Inferior parietal cortex (tissue), 1 donor: ENCODE data around the gene API5.
"Not testable (repeated sequence)": the region's sequence is repeated elsewhere in the genome, so short reads cannot be mapped to it uniquely, and the experiment has no call there.

Experiments
- DNase-seq: peaks from one replicate; pipeline ENCODE4 v3.0.0-alpha.2; 2016; ENCODE audit errors: extremely low spot score

The API5 gene

DNA sequence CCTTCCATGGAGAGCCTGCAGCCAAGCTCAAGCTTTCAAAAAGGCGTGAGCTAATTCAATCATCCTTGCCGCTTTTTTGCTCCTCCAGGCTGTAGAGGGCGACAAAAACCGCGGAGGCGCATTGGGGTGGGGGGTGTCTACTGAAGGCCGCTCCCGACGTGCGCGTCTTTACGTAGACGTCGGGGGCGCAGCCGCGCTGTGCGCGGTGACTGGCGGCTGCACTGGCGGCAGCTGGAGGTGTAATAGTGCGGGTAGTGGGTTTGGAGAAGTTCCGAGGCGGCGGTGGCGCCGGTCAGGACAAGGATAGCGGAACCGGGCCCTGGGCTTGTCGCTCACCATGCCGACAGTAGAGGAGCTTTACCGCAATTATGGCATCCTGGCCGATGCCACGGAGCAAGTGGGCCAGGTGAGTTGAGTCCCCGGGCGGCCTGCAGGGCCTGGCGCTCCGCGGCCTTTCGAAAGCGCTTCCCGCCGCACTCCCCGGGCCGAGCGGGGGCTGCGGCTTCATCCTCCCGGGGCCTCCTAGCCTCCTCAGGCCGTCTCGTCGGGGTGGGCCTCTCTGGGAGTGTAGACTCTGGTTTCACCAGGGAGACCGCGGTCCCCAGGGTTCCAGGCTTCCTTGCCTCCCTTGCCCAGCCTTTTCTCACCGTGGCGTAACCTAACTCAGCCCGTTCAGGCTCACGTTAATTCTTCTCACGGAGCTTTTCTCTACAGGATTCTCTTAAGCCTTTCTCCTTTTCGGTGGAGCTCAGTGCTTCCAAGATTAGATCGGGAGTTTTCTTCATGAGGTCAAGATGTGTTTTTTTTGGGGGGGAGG is at the start of gene API5:
Gene API5, plus strand, starts transcription at position 206 of the 817 bp plus-strand sequence. Its CDS starts 132 bp downstream, at position 338.
- DNase-seq = peak; percentile 94

GRCh38 chr11:43267856-43268580 is 43.8 kb upstream of the API5 start:
- DNase-seq = peak; percentile 31

DNA sequence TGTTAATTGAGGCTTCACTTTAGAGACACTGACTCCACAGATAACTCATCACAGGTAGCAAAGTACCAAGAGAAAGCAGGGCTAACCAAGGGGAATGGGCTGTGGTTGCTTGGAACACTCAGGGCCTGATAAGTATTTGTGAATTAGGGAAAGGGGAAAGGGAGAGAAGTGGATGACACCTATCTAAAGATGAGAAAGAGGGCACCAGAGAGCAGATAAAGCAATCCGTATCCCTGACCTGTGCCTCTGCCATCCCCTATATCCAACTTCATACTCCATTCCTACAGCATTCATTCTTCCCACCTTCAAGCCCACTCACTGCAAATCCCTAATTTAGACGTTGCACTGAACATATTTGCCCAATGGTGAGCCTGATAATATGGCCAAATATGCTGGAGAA is 43.0 kb upstream of the API5 start:
- DNase-seq = no peak

DNA sequence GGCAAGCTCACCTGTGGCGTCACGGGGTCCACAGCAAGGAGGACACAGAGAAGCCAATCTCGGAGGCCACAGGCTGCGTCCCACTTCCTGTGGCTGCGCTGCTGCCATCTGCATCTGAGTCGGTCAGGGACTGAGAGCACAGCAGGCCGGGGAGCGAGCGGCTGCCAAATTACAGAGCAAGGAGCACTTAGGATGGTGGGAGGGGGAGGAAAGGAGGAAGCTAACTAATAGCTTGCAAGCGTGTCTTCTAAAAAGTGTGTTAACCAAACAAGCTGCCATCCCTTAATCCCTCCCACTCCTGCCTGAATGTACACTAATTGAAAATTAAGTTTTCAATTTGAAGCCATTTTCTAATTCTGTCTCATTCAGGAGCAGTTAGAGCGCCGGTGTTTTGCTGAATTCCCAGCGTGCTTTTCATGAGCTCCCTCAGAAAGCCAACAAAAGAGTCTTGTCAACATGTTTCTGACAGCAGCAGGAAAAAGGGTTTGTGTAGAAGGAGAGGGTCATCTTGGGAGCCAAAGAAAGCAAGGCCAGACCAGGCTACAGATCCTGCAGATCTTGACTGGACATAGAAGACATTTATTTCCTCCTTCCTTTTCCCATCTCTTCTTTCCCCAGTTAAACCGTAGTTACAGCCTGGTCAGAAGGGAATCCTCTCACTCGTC is 42.4 kb upstream of the API5 start:
- no peak for DNase-seq

DNA sequence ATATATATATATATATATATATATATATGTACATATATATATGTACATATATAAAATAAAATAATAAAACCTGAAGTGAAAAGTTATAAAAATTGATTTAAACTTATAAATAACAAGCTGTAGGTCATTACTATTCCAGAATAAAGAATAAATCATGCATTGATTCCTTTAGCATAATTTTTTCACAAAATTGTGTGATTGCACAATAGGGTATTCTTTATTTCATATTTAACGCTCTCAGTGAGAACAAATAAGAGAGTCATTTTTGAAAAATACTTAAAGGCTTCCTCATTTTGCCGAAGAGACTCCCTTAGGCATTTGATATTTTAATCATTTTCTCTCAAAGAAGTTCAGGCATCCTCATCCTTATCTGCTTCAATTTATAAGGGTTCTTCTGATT is 41.3 kb upstream of the API5 start:
- DNase-seq = no peak

DNA sequence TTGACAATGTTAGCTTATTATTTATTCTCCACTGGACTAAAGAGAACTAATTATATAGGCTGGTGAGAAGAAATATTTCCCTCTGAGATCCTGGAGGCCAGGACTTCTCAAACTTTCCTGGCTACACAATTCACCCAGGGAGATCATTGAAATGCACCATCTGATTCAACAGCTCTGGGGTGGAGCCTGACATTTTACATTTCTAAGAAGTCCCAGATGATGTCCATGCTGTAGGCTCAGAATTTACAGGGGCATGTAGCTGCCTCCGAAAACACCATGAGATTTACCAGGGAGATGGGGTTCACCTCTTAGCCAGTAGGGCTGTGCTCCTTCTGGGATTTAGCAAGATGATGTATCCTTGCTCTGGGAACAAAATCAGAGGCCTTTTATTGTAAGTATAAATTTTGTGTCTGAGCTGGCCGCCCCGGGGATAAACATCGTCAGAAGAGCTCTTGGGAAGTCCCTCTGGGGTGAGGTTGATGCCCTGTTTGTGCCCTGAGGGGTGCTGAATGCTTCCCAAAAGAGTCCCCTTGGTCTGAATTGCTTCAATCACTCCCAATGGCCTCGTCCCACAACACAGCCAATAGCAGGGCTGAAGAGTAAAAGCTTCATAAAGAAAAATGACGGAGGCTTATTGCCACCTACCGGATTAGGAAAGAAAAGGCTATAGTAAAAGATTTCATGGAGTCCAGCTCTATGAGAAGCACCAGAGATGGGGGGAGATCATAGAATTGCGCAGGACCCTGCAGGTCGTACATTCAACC is 33.4 kb upstream of the API5 start:
- peak; percentile 57 for DNase-seq

DNA sequence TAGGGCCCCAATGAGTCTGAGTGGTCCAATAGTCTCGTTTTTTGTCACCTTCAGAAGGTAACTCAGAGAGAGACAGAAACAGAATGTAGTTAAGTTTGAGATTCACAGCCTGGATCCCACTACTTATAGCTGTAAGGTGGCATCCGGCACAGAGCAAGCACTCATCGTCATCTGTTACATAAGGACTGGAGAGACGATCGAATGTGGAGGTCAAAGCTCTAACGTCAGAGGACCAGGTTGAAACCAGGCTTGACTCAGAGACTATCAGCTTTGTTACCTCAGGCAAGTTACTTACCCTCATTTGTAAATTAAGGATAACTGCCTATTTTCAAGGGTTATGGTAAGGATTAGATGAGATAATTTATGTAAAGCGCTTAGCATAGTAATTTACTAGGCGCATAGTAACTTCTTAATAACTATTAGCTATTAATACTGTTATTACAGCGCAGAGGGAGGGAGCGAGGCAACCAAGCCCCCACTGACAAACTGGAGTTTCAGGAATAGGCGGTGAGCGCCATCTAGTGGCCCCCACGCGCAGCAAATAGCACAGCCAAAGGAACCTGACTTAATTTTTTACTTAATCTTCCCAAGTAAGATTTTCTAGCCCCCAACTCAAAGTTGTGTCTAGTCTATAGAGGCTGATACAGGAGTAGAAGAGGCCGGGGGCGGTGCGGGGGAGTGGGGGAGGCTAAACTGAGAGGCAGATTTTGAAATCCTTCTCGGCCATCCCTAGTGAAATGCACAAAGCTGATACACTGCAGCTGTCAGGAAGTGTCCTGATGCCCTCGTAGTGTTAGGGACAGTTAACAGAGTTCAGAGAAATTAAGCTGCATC is 29.0 kb upstream of the API5 start:
- peak; percentile 56 for DNase-seq

DNA sequence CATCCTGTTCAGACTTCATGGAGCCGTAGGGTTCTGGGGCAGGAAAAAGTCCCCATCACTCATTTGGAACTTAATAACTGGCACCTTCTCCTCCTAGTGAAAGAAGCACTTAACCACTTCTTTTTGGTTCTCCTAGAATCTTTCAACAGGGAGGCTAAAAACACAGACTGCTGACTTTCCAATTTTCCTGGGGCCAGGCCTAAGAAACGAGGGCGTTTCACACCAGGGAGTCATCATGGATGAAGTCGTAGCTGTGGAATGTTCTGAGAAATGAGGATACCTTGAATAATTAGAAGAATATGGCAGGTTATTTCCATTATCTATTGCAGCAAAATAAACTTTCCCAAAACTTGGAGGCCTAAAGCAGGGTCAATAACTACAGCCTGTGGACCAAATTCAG is 26.0 kb upstream of the API5 start:
- no peak for DNase-seq

DNA sequence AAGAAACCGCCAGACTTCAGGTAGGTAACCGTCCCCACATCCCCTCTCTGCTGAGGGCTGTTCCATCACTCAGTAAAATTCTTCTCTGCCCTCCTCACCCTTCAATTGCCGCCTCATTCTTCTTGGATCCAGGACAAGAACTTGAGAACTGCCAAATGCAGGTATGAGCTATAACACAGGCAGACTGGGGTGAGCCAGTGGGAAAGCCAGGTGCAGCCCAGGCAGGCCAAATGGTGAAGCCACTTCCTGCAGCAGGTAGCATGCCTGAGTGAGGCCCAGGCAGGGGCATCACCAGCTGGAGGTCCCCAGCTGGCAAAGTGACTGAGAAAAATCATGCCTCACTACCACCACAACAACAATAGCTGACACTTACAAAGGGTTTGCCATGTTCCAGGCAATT is 22.4 kb upstream of the API5 start:
- DNase-seq = no peak

DNA sequence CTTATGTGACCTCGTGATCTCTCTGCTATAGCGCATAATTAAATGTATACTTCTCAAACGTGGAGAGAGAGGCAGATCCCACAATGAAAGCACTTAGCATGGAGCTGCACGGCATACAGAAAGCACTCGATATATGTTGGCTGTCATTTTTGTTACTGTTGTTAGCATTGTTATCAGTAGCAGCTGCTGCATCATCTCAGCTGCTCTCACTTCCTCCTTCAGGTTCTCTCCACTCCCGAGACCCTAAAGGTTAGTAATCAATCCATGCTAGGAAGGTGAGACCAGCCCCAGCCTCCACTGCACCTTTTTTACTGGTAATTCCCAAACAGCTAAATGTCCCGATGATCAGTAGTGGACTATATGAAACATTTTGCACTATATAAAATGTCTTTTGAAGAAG is 13.4 kb upstream of the API5 start:
- no peak for DNase-seq

- no peak for DNase-seq
Observed at GRCh38 chr11:43315966-43316365, 4.2 kb downstream of the API5 start.

DNA sequence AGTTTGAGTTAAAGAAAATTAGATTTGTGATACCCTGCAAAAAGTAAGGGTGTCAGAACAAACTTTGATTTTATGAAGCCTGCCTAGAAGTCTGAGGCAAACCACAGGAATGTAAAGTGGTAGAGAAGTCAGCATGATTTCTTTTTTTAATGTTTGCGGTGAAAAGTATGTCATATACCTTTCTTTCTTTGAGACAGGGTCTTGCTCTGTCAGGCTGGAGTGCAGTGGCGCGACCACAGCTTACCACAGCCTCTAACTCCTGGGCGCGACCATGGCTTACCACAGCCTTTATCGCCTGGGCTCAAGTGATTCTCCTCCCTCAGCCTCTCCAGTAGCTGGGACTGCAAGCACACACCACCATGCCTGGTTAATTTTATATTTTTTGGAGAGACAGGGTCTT is 4.7 kb downstream of the API5 start:
- no peak for DNase-seq

DNA sequence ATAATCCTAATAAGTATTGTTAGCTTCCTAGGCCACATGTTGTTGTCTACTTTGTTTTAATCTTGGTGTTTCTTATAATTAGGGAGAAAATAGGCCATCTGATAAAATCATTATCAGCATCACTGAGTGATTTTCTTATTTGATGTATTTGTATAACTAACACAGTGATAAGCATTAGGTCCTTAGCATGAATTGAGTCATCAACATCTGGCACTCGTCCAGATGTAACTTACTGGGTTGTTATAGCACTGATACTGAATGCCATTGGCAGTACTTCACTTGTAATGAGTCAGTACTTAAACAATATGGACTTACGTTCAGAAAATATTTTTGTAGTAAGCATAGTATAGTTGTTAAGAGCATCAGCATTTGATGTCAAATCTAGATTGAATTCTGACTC is 16.2 kb downstream of the API5 start:
- DNase-seq = no peak

DNA sequence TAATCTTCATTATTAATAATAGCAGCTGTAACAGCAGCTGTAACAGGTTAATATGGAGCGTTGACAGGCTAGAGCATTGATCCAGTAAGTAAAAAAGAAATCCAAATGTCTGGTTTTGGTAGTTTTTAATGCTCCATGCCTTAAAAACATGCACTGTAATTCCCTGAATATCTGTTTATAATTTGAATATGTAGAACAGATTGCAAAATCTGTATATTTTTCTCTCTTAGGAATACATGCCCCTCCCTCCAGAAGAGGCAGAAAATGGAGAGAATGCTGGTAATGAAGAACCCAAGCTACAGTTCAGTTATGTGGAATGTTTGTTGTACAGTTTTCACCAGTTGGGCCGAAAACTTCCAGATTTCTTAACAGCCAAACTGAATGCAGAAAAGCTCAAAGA is 16.7 kb downstream of the API5 start:
- no peak for DNase-seq

DNA sequence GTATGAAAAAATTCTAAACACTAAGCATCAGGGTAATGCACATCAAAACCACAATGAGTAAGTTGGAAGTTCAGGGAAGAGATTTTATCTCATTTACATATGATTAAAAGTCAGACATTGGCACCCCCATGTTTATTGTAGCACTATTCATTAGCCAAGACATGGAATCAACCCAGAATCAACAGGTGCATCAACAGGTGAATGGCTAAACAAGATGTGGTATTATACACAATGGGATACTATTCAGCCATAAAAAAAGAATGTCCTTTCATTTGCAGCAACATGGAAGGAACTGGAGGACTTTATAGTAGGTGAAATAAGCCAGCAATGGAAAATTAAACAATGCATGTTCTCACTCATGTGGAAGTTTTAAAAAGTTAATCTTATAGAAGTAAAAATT is 29.4 kb downstream of the API5 start:
- DNase-seq = no peak

DNA sequence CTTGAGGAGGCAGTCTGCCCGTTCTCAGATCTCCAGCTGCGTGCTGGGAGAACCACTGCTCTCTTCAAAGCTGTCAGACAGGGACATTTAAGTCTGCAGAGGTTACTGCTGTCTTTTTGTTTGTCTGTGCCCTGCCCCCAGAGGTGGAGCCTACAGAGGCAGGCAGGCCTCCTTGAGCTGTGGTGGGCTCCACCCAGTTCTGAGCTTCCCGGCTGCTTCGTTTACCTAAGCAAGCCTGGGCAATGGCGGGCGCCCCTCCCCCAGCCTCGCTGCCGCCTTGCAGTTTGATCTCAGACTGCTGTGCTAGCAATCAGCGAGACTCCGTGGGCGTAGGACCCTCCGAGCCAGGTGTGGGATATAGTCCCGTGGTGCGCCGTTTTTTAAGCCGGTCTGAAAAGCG is 39.6 kb downstream of the API5 start:
- not testable (repeated sequence) for DNase-seq

GRCh38 chr11:43354311-43354710 is 42.5 kb downstream of the API5 start:
- no peak for DNase-seq

GRCh38 chr11:43356336-43356735 is 44.5 kb downstream of the API5 start:
- DNase-seq = no peak

DNA sequence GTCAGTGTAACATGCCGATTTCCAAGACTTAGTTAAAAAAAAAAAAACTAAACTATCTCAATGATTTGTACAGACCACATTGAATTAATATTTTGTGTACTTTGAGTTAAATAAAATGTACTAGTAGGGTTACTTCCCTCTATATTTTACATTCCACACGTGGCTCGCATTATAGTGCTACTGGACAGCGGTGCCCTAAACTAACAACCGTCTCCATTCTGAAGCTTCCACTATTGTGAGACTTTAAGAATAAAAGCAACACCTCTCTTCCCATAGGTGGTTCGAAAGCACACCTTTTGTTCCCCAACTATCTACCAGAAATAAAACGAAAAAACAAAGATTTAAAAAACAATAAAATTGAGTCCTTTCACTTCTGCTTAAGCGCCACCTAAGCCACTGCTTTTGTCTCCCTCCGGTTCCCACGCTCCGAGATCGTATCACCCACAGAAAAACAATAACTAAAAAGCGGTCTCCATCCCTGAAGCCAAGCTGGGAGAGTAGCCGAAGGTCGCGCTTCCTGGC is 46.5 kb downstream of the API5 start:
- no peak for DNase-seq

GRCh38 chr11:43358801-43359421 is 47.1 kb downstream of the API5 start, which contains the start of gene TTC17:
TSS of gene TTC17 (plus strand) at chr11:43358920. CDS start at chr11:43358955, 35 bp downstream.
- peak; percentile 96 for DNase-seq
